HFFc6 (cell line): ENCODE measurements around the gene OXGR1. TPM values are rescaled to one million over a fixed set of nuclear protein-coding genes. Genes with fewer than 3 reads are reported as not detected.
"Not testable (repeated sequence)": the region's sequence is repeated elsewhere in the genome, so short reads cannot be mapped to it uniquely, and the experiment has no call there.

Experiments used
- DNase-seq: peaks from one replicate; pipeline ENCODE4 v3.0.0-alpha.2; 2018
- H3K27ac Mint-ChIP-seq: 2 replicates; pipeline ENCODE4 v1.8.0; 2020; ENCODE audit warnings: mild to moderate bottlenecking, mixed read lengths
- H3K27me3 Mint-ChIP-seq: 2 replicates; pipeline ENCODE4 v1.8.0; 2021; ENCODE audit warnings: mild to moderate bottlenecking, moderate library complexity, mixed read lengths; ENCODE audit not compliant: insufficient read depth
- H3K36me3 Mint-ChIP-seq: 2 replicates; pipeline ENCODE4 v1.8.0; 2021; ENCODE audit warnings: low read depth, mixed read lengths
- H3K4me1 Mint-ChIP-seq: 2 replicates; pipeline ENCODE4 v1.8.0; 2020; ENCODE audit warnings: low read depth, mixed read lengths
- H3K4me3 Mint-ChIP-seq: 2 replicates; pipeline ENCODE4 v1.8.0; 2020; ENCODE audit warnings: mild to moderate bottlenecking, moderate library complexity, mixed read lengths
- H3K9me3 Mint-ChIP-seq: 2 replicates; pipeline ENCODE4 v1.8.0; 2020; ENCODE audit warnings: mild to moderate bottlenecking, mixed read lengths
- total RNA-seq, 6 experiments: library from RNA; stranded (reverse); fragmentation: NEBNext Ultra II Directional; extraction: Animal tissue kit (Norgen Biotek cat#: 25700); gene quantifications; 2 replicates in 1 of 6; 3 replicates in 5 of 6; pipeline ENCODE4 v1.2.3, GENCODE V29; 2021
- TF ChIP-seq, protein P1 (sequence below): fragments of 200-600 bp; sonication (generic); IDR thresholded peaks from 2 replicates; pipeline ENCODE4 v1.5.0; 2021; ENCODE audit warnings: antibody characterized with exemption, mild to moderate bottlenecking

OXGR1 gene
- total RNA-seq, 6 experiments from 2014 or later, result not detected

DNA sequence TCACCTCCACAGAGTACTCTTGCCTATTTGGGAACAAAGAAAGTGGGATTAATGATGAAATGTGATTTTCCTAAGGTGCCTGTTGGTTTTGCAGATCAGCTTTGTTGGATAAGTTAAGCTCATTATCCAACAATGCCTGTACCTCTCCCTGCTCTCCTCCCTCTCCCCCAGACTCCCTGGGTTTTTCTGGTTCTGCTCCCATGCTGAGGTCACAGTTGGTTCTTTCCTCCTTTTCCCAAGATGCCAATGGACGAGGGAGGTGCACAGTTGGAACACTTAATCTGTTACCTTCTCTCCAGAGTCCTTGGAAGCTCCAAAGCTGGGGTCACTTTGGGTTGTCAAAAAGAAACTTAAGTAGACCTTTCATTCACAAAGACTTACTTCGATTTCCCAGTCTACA is 1.6 kb downstream of the OXGR1 start:
- Mint-ChIP-seq H3K4me1 (no peaks in the 10 kb centered on the region; the same call in 1 of the 2 replicates), H3K4me3 (no peak overlapping the region), H3K36me3 (no peaks in the 10 kb centered on the region), H3K27ac (no peak overlapping the region), H3K27me3 (peaks cover 9% of the 10 kb centered on the region; the same call in 1 of the 2 replicates), H3K9me3 (no peaks in the 10 kb centered on the region)
- TF ChIP-seq, protein P1, sequence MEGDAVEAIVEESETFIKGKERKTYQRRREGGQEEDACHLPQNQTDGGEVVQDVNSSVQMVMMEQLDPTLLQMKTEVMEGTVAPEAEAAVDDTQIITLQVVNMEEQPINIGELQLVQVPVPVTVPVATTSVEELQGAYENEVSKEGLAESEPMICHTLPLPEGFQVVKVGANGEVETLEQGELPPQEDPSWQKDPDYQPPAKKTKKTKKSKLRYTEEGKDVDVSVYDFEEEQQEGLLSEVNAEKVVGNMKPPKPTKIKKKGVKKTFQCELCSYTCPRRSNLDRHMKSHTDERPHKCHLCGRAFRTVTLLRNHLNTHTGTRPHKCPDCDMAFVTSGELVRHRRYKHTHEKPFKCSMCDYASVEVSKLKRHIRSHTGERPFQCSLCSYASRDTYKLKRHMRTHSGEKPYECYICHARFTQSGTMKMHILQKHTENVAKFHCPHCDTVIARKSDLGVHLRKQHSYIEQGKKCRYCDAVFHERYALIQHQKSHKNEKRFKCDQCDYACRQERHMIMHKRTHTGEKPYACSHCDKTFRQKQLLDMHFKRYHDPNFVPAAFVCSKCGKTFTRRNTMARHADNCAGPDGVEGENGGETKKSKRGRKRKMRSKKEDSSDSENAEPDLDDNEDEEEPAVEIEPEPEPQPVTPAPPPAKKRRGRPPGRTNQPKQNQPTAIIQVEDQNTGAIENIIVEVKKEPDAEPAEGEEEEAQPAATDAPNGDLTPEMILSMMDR, result no peak
- no peak for DNase-seq

DNA sequence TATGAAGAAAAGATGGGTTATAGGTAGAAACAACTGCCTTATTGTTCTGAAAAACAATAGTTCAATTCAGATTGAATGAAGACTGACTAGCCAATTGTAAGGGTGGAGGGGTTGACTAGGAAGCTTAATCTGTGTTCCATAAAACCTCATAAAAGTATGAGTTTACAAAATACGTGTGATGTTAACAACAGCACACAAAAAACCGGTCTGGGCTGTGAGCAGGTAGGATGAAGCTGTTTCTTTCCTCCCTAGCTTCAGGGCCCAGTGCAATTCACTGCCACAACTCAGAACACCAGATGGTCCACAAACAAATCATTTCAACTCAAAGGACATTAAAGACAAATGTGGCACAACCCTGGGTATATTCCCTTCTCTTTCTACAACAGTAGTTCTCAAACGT is 3.2 kb downstream of the OXGR1 start:
- no peak overlapping the region for H3K4me3 Mint-ChIP-seq
- H3K9me3 Mint-ChIP-seq, result no peaks in the 10 kb centered on the region
- peaks cover 9% of the 10 kb centered on the region; the same call in 1 of the 2 replicates for H3K27me3 Mint-ChIP-seq
- no peaks in the 10 kb centered on the region; the same call in 1 of the 2 replicates for H3K4me1 Mint-ChIP-seq
- DNase-seq, result no peak
- H3K36me3 Mint-ChIP-seq, result no peaks in the 10 kb centered on the region
- TF ChIP-seq, protein P1, result no peak
- no peak overlapping the region for H3K27ac Mint-ChIP-seq

GRCh38 chr13:96988441-96988840 is 5.8 kb downstream of the OXGR1 start:
- Mint-ChIP-seq H3K36me3 (no peaks in the 10 kb centered on the region), H3K4me3 (no peak overlapping the region), H3K27ac (no peak overlapping the region), H3K4me1 (no peaks in the 10 kb centered on the region; the same call in 1 of the 2 replicates), H3K27me3 (peaks cover 3% of the 10 kb centered on the region; the same call in 1 of the 2 replicates), H3K9me3 (no peaks in the 10 kb centered on the region)
- TF ChIP-seq, protein P1, result no peak
- no peak for DNase-seq

- Mint-ChIP-seq H3K27me3 (no peaks in the 10 kb centered on the region), H3K36me3 (no peaks in the 10 kb centered on the region), H3K9me3 (no peaks in the 10 kb centered on the region), H3K4me3 (no peak overlapping the region), H3K27ac (no peak overlapping the region), H3K4me1 (no peaks in the 10 kb centered on the region; the same call in 1 of the 2 replicates)
- TF ChIP-seq, protein P1, result peak; percentile 25
- no peak for DNase-seq
These were observed 10.2 kb downstream of the OXGR1 start for GRCh38 chr13:96984051-96984508.

GRCh38 chr13:96982672-96983071 is 11.6 kb downstream of the OXGR1 start:
- DNase-seq, result no peak
- no peak overlapping the region for H3K27ac Mint-ChIP-seq
- no peaks in the 10 kb centered on the region for H3K36me3 Mint-ChIP-seq
- H3K27me3 Mint-ChIP-seq, result no peaks in the 10 kb centered on the region
- no peaks in the 10 kb centered on the region for H3K9me3 Mint-ChIP-seq
- no peak overlapping the region for H3K4me3 Mint-ChIP-seq
- no peaks in the 10 kb centered on the region; the same call in 1 of the 2 replicates for H3K4me1 Mint-ChIP-seq
- TF ChIP-seq, protein P1, result no peak

GRCh38 chr13:96979861-96980260 is 14.4 kb downstream of the OXGR1 start:
- not testable (repeated sequence) for H3K27me3 Mint-ChIP-seq, H3K9me3 Mint-ChIP-seq, H3K27ac Mint-ChIP-seq, H3K4me3 Mint-ChIP-seq, H3K36me3 Mint-ChIP-seq, DNase-seq, H3K4me1 Mint-ChIP-seq
